Gastroesophageal sphincter (tissue), 3 donors: ENCODE results near the gene CSH2.

Experiments
- CTCF ChIP-seq, 4 experiments: fragments of 200-600 bp in 2 of 4; fragments of 450-650 bp in 2 of 4; sonication (generic) in 1 of 4; IDR thresholded peaks; one replicate each; pipeline ENCODE4 v1.5.1; 2017 to 2019; ENCODE audit warnings: antibody characterized with exemption in 4 of 4, mild to moderate bottlenecking in 2 of 4, moderate library complexity in 2 of 4
- EP300 ChIP-seq: sonication (generic); formaldehyde crosslinking; IDR thresholded peaks from one replicate; pipeline ENCODE4 v1.6.1; 2017; ENCODE audit warnings: antibody characterized with exemption, mild to moderate bottlenecking
- POLR2A ChIP-seq, 2 donors: fragments of 450-650 bp; IDR thresholded peaks; one replicate each; pipeline ENCODE4 v1.6.1; 2017; ENCODE audit warnings: antibody characterized with exemption in 2 of 2, mild to moderate bottlenecking in 2 of 2, moderate library complexity in 1 of 2
- POLR2AphosphoS5 ChIP-seq: sonication (generic); formaldehyde crosslinking; IDR thresholded peaks from one replicate; pipeline ENCODE4 v1.6.1; 2017; ENCODE audit warnings: antibody characterized with exemption

GRCh38 chr17:63834431-63835166 lies 38.9 kb downstream of the CSH2 start:
- TF ChIP-seq CTCF (IDR thresholded peaks at IDR 0.05) (peak in 3 of 4 experiments; percentile 51 to 52 (median 51)), POLR2A (IDR thresholded peaks at IDR 0.05) (no peak), EP300 (no peak), POLR2AphosphoS5 (no peak)
